WTC11 (cell line): ENCODE measurements around the gene NUP62. TPM values are rescaled to one million over a fixed set of nuclear protein-coding genes. Genes with fewer than 3 reads are reported as not detected.

ENCODE experiments used
- ATAC-seq: fragments of 200-7000 bp; cut with Tn5 transposase; 2 replicates; pipeline ENCODE4 v1.10.0; 2021; ENCODE audit warnings: mild to moderate bottlenecking, moderate library complexity
- CTCF ChIA-PET: fragments of 300-600 bp; sonication (Branson Sonifier 250); formaldehyde crosslinking; loops from one replicate; lab custom pipeline; 2021; ENCODE audit warnings: antibody characterized with exemption; lab: Charles Lee
- POLR2A ChIA-PET: fragments of 350-600 bp; sonication (Branson Sonifier 250); formaldehyde crosslinking; loops from one replicate; lab custom pipeline; 2021; ENCODE audit warnings: antibody characterized with exemption; lab: Charles Lee
- DNase-seq: peaks from one replicate; pipeline ENCODE4 v3.0.0; 2021; ENCODE audit warnings: low spot score
- H3K27ac Mint-ChIP-seq: 2 replicates; pipeline ENCODE4 v1.8.0; 2021; ENCODE audit warnings: mixed read lengths
- H3K27me3 Mint-ChIP-seq: 2 replicates; pipeline ENCODE4 v1.8.0; 2021; ENCODE audit warnings: low read depth, mild to moderate bottlenecking, moderate library complexity, mixed read lengths
- H3K36me3 Mint-ChIP-seq: 2 replicates; pipeline ENCODE4 v1.8.0; 2021; ENCODE audit warnings: mixed read lengths
- H3K4me1 Mint-ChIP-seq: 2 replicates; pipeline ENCODE4 v1.8.0; 2022; ENCODE audit warnings: mixed read lengths
- H3K4me3 Mint-ChIP-seq: 2 replicates; pipeline ENCODE4 v1.8.0; 2021; ENCODE audit warnings: mild to moderate bottlenecking, moderate library complexity, mixed read lengths
- H3K9me3 Mint-ChIP-seq: 2 replicates; pipeline ENCODE4 v1.8.0; 2021; ENCODE audit warnings: mixed read lengths
- CBFB ChIP-seq: sonication (generic); formaldehyde crosslinking; IDR thresholded peaks from 2 replicates; pipeline ENCODE4 v1.8.1; 2022; ENCODE audit warnings: mild to moderate bottlenecking, low read depth, missing genetic modification reagents
- EMX1 ChIP-seq: fragments of 250-450 bp; sonication (Bioruptor Pico); IDR thresholded peaks from 2 replicates; pipeline ENCODE4 v1.8.0; 2021; ENCODE audit warnings: mild to moderate bottlenecking
- ESRRA ChIP-seq: sonication (generic); formaldehyde crosslinking; IDR thresholded peaks from 2 replicates; pipeline ENCODE4 v1.8.1; 2022; ENCODE audit warnings: mild to moderate bottlenecking, missing genetic modification reagents, borderline replicate concordance
- JAZF1 ChIP-seq: fragments of 250-450 bp; sonication (Bioruptor Pico); IDR thresholded peaks from 2 replicates; pipeline ENCODE4 v1.9.0; 2021; ENCODE audit warnings: moderate library complexity, mild to moderate bottlenecking, inconsistent platforms
- JUN ChIP-seq: sonication (generic); formaldehyde crosslinking; IDR thresholded peaks from 2 replicates; pipeline ENCODE4 v1.8.0; 2023; ENCODE audit warnings: mild to moderate bottlenecking, missing genetic modification reagents
- MXD4 ChIP-seq: fragments of 250-450 bp; sonication (Bioruptor Pico); IDR thresholded peaks from 2 replicates; pipeline ENCODE4 v1.8.0; 2021; ENCODE audit warnings: mild to moderate bottlenecking, moderate library complexity, borderline replicate concordance
- NFATC4 ChIP-seq: fragments of 250-450 bp; sonication (Bioruptor Pico); IDR thresholded peaks from 2 replicates; pipeline ENCODE4 v1.9.0; 2021; ENCODE audit warnings: mild to moderate bottlenecking
- NR3C1 ChIP-seq: sonication (generic); formaldehyde crosslinking; conservative IDR thresholded peaks from 2 replicates; pipeline ENCODE4 v1.8.1; 2023; ENCODE audit warnings: low read depth, mild to moderate bottlenecking, missing genetic modification reagents
- RELA ChIP-seq: sonication (generic); formaldehyde crosslinking; IDR thresholded peaks from 2 replicates; pipeline ENCODE4 v1.8.1; 2022; ENCODE audit warnings: missing genetic modification reagents, mild to moderate bottlenecking, borderline replicate concordance
- TEAD4 ChIP-seq: sonication (generic); formaldehyde crosslinking; IDR thresholded peaks from 2 replicates; pipeline ENCODE4 v1.8.0; 2022; ENCODE audit warnings: mild to moderate bottlenecking, missing genetic modification reagents
- ZNF121 ChIP-seq: sonication (generic); formaldehyde crosslinking; IDR thresholded peaks from 2 replicates; pipeline ENCODE4 v1.8.0; 2023; ENCODE audit warnings: missing genetic modification reagents
- ZNF138 ChIP-seq: sonication (generic); formaldehyde crosslinking; conservative IDR thresholded peaks from 2 replicates; pipeline ENCODE4 v1.8.1; 2022; ENCODE audit warnings: mild to moderate bottlenecking, moderate library complexity, missing genetic modification reagents
- ZNF416 ChIP-seq: fragments of 250-450 bp; sonication (Bioruptor Pico); IDR thresholded peaks from 2 replicates; pipeline ENCODE4 v1.9.0; 2021; ENCODE audit warnings: mild to moderate bottlenecking, inconsistent platforms
- ZNF423 ChIP-seq: fragments of 250-450 bp; sonication (Bioruptor Pico); IDR thresholded peaks from 2 replicates; pipeline ENCODE4 v2.1.2; 2022; ENCODE audit warnings: mild to moderate bottlenecking, moderate library complexity
- total RNA-seq: library from RNA; stranded (reverse); gene quantifications from 3 replicates; pipeline ENCODE4 v1.2.3, GENCODE V29; 2021
- TF ChIP-seq, protein P1 (sequence below): sonication (generic); formaldehyde crosslinking; IDR thresholded peaks from 2 replicates; pipeline ENCODE4 v1.8.0; 2023; ENCODE audit warnings: missing genetic modification reagents, mild to moderate bottlenecking, borderline replicate concordance
- TF ChIP-seq, protein P2 (sequence below): fragments of 250-450 bp; sonication (Bioruptor Pico); IDR thresholded peaks from 2 replicates; pipeline ENCODE4 v1.8.0; 2021; ENCODE audit warnings: mild to moderate bottlenecking
- TF ChIP-seq, protein P3 (sequence below): fragments of 250-450 bp; sonication (Bioruptor Pico); IDR thresholded peaks from 2 replicates; pipeline ENCODE4 v1.9.0; 2021; ENCODE audit warnings: mild to moderate bottlenecking, borderline replicate concordance
- TF ChIP-seq, protein P4 (sequence below): sonication (generic); formaldehyde crosslinking; IDR thresholded peaks from 2 replicates; pipeline ENCODE4 v1.8.0; 2023; ENCODE audit warnings: missing genetic modification reagents
- TF ChIP-seq, protein P5 (sequence below): sonication (generic); formaldehyde crosslinking; IDR thresholded peaks from 2 replicates; pipeline ENCODE4 v1.8.1; 2023; ENCODE audit warnings: mild to moderate bottlenecking, missing genetic modification reagents
- TF ChIP-seq, protein P6 (sequence below): sonication (generic); formaldehyde crosslinking; IDR thresholded peaks from 2 replicates; pipeline ENCODE4 v1.8.0; 2023; ENCODE audit warnings: mild to moderate bottlenecking, missing genetic modification reagents

NUP62 gene
- total RNA-seq, 1 experiment from 2014 or later = 87.1 TPM

DNA sequence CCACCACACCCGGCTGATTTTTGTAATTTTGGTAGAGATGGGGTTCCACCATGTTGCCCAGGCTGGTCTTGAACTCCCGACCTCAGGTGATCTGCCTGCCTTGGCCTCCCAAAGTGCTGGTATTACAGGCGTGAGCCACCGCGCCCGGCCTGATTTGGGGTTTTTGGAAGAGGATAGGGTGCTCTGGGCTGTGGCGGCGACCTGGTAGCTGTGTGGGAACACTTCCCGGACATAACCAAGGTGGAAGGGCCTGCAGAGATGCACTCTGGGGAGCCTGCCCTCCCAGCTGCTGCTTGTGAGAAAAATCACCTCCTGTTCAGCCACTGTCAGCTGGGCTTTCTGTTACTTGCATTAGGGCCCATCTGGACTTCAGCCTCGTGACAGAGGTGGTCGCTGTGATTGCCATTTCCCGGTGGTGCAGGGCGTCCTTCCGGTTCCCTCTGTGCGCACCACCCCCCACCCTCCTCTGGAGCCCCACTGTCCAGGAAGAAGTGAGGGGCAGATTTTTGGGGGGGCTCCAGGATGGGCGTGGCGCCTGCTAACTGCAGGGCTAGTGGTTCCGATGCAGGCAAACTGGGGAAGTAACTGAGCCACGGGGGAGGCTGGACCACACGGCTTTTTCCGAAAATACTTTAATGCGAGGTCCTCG lies 40.1 kb downstream of the NUP62 start:
- Mint-ChIP-seq H3K27ac (no peak overlapping the region), H3K36me3 (peaks cover 30% of the 10 kb centered on the region), H3K27me3 (peaks cover 43% of the 10 kb centered on the region), H3K9me3 (no peaks in the 10 kb centered on the region), H3K4me3 (no peak overlapping the region)
- no peak for ATAC-seq
- TF ChIP-seq JUN (CRISPR knock-in tag) (no peak), NFATC4 (CRISPR knock-in tag) (no peak), TEAD4 (CRISPR knock-in tag) (no peak), ZNF138 (CRISPR knock-in tag) (no peak), ESRRA (CRISPR knock-in tag) (no peak), JAZF1 (CRISPR knock-in tag) (no peak), ZNF423 (CRISPR knock-in tag) (no peak), CBFB (no peak), ZNF416 (CRISPR knock-in tag) (no peak), ZNF121 (CRISPR knock-in tag) (no peak), MXD4 (no peak), NR3C1 (CRISPR knock-in tag) (no peak), EMX1 (CRISPR knock-in tag) (no peak), RELA (CRISPR knock-in tag) (no peak)
- TF ChIP-seq, protein P1, sequence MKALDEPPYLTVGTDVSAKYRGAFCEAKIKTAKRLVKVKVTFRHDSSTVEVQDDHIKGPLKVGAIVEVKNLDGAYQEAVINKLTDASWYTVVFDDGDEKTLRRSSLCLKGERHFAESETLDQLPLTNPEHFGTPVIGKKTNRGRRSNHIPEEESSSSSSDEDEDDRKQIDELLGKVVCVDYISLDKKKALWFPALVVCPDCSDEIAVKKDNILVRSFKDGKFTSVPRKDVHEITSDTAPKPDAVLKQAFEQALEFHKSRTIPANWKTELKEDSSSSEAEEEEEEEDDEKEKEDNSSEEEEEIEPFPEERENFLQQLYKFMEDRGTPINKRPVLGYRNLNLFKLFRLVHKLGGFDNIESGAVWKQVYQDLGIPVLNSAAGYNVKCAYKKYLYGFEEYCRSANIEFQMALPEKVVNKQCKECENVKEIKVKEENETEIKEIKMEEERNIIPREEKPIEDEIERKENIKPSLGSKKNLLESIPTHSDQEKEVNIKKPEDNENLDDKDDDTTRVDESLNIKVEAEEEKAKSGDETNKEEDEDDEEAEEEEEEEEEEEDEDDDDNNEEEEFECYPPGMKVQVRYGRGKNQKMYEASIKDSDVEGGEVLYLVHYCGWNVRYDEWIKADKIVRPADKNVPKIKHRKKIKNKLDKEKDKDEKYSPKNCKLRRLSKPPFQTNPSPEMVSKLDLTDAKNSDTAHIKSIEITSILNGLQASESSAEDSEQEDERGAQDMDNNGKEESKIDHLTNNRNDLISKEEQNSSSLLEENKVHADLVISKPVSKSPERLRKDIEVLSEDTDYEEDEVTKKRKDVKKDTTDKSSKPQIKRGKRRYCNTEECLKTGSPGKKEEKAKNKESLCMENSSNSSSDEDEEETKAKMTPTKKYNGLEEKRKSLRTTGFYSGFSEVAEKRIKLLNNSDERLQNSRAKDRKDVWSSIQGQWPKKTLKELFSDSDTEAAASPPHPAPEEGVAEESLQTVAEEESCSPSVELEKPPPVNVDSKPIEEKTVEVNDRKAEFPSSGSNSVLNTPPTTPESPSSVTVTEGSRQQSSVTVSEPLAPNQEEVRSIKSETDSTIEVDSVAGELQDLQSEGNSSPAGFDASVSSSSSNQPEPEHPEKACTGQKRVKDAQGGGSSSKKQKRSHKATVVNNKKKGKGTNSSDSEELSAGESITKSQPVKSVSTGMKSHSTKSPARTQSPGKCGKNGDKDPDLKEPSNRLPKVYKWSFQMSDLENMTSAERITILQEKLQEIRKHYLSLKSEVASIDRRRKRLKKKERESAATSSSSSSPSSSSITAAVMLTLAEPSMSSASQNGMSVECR (CRISPR knock-in tag) = no peak
- TF ChIP-seq, protein P2, sequence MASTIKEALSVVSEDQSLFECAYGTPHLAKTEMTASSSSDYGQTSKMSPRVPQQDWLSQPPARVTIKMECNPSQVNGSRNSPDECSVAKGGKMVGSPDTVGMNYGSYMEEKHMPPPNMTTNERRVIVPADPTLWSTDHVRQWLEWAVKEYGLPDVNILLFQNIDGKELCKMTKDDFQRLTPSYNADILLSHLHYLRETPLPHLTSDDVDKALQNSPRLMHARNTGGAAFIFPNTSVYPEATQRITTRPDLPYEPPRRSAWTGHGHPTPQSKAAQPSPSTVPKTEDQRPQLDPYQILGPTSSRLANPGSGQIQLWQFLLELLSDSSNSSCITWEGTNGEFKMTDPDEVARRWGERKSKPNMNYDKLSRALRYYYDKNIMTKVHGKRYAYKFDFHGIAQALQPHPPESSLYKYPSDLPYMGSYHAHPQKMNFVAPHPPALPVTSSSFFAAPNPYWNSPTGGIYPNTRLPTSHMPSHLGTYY (CRISPR knock-in tag) = no peak
- TF ChIP-seq, protein P3, sequence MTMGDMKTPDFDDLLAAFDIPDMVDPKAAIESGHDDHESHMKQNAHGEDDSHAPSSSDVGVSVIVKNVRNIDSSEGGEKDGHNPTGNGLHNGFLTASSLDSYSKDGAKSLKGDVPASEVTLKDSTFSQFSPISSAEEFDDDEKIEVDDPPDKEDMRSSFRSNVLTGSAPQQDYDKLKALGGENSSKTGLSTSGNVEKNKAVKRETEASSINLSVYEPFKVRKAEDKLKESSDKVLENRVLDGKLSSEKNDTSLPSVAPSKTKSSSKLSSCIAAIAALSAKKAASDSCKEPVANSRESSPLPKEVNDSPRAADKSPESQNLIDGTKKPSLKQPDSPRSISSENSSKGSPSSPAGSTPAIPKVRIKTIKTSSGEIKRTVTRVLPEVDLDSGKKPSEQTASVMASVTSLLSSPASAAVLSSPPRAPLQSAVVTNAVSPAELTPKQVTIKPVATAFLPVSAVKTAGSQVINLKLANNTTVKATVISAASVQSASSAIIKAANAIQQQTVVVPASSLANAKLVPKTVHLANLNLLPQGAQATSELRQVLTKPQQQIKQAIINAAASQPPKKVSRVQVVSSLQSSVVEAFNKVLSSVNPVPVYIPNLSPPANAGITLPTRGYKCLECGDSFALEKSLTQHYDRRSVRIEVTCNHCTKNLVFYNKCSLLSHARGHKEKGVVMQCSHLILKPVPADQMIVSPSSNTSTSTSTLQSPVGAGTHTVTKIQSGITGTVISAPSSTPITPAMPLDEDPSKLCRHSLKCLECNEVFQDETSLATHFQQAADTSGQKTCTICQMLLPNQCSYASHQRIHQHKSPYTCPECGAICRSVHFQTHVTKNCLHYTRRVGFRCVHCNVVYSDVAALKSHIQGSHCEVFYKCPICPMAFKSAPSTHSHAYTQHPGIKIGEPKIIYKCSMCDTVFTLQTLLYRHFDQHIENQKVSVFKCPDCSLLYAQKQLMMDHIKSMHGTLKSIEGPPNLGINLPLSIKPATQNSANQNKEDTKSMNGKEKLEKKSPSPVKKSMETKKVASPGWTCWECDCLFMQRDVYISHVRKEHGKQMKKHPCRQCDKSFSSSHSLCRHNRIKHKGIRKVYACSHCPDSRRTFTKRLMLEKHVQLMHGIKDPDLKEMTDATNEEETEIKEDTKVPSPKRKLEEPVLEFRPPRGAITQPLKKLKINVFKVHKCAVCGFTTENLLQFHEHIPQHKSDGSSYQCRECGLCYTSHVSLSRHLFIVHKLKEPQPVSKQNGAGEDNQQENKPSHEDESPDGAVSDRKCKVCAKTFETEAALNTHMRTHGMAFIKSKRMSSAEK = no peak
- TF ChIP-seq, protein P4, sequence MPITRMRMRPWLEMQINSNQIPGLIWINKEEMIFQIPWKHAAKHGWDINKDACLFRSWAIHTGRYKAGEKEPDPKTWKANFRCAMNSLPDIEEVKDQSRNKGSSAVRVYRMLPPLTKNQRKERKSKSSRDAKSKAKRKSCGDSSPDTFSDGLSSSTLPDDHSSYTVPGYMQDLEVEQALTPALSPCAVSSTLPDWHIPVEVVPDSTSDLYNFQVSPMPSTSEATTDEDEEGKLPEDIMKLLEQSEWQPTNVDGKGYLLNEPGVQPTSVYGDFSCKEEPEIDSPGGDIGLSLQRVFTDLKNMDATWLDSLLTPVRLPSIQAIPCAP = no peak
- TF ChIP-seq, protein P5, sequence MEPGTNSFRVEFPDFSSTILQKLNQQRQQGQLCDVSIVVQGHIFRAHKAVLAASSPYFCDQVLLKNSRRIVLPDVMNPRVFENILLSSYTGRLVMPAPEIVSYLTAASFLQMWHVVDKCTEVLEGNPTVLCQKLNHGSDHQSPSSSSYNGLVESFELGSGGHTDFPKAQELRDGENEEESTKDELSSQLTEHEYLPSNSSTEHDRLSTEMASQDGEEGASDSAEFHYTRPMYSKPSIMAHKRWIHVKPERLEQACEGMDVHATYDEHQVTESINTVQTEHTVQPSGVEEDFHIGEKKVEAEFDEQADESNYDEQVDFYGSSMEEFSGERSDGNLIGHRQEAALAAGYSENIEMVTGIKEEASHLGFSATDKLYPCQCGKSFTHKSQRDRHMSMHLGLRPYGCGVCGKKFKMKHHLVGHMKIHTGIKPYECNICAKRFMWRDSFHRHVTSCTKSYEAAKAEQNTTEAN (CRISPR knock-in tag) = no peak
- TF ChIP-seq, protein P6, sequence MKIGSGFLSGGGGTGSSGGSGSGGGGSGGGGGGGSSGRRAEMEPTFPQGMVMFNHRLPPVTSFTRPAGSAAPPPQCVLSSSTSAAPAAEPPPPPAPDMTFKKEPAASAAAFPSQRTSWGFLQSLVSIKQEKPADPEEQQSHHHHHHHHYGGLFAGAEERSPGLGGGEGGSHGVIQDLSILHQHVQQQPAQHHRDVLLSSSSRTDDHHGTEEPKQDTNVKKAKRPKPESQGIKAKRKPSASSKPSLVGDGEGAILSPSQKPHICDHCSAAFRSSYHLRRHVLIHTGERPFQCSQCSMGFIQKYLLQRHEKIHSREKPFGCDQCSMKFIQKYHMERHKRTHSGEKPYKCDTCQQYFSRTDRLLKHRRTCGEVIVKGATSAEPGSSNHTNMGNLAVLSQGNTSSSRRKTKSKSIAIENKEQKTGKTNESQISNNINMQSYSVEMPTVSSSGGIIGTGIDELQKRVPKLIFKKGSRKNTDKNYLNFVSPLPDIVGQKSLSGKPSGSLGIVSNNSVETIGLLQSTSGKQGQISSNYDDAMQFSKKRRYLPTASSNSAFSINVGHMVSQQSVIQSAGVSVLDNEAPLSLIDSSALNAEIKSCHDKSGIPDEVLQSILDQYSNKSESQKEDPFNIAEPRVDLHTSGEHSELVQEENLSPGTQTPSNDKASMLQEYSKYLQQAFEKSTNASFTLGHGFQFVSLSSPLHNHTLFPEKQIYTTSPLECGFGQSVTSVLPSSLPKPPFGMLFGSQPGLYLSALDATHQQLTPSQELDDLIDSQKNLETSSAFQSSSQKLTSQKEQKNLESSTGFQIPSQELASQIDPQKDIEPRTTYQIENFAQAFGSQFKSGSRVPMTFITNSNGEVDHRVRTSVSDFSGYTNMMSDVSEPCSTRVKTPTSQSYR = no peak
- TF ChIP-seq, all 79 proteins: peak for 0
- POLR2A ChIA-PET = no interaction called here
- CTCF ChIA-PET = interaction anchor here (1.6 kb wide), 1 partner anchor 8 kb away, joined by 11 read pairs; no protein-coding TSS in a partner anchor
- DNase-seq = no peak
- peaks cover 11% of the 10 kb centered on the region for H3K4me1 Mint-ChIP-seq
